Measurements from ENCODE around the gene CCDC144A. TPM values are rescaled to one million over a fixed set of nuclear protein-coding genes. Genes with fewer than 3 reads are reported as not detected.
"Not testable (repeated sequence)": the region's sequence is repeated elsewhere in the genome, so short reads cannot be mapped to it uniquely, and the experiment has no call there.

The CCDC144A gene
- total RNA-seq, 1 donor from 2014 or later: 0.49 TPM

DNA sequence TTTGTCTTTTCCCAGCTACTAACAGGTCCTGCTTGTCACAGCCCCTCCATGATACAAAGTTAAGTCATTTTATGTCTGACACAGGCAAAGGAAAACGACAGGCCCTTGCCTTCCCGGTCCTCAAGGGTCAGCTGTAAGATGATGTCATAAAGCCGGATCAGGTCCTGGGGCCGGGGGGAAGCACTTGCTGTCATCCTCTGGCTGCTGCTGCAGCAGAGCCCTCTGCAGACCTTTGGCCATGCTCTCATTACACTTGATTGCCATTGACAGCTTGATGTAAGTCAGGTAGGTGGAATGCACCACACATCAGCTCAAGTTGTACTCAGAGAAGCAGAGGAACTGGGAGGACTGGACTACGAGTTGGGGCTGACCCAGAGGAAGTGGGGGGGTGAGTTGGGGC, 97.8 kb downstream of the CCDC144A start:
- DNase-seq (ENCODE audit: low spot score in 2 of 2, unreplicated experiment in 2 of 2); H3K36me3 Mint-ChIP-seq; H3K27me3 Mint-ChIP-seq (ENCODE audit: low read depth); H3K4me3 Mint-ChIP-seq; H3K9me3 Mint-ChIP-seq; H3K27ac Mint-ChIP-seq; H3K4me1 Mint-ChIP-seq: not testable (repeated sequence)

DNA sequence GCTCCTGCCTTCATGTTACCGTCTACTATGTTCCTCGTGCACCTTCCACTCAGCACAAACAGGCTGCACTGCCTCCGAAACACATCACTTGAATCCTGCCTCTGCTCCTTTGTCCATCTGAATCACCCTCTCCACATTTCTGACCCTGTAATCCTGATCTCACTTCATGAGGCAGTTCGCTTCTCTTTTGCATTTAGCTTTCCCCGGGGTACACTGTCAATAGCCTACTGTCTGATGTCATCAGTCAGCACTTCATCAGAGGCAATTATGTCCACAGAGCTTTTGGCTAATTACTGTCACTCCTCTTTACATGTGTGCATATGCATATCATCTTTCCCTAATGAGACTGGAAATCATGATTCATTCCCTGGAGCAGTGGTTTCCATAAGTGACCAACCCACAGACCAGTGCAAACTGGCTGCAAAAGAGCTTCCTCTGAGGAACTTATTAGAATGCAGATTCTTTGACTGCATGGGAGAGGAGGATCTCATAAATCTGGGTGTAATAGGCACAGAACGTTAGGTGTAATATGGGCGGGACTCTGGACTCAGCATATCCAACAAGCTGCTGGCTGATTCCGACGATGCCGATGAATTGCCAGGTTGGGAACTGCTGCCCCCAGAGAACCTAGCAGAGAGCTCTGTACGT, 99.0 kb downstream of the CCDC144A start:
- H3K27me3 Mint-ChIP-seq (ENCODE audit: low read depth); H3K4me3 Mint-ChIP-seq; DNase-seq (ENCODE audit: low spot score in 2 of 2, unreplicated experiment in 2 of 2); H3K27ac Mint-ChIP-seq; H3K36me3 Mint-ChIP-seq; H3K4me1 Mint-ChIP-seq; H3K9me3 Mint-ChIP-seq: not testable (repeated sequence)

DNA sequence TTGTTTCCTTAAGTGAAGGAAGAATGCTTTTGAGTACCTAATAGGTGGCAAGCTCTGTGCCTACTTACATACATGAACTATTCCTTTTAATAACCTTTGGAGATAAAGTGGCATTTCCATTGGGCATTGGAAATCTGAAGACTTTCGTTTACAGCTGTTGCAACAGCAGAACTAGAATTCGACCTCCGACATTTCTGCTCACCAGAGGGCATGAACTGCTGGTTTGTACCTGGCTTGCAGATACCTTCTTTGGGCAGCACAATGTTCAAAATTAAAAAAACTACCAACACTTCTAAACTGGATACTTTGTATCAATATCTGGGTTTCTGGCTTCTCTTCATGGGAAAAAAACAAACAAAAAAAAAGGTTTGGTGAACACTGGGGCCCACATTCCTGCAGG, 99.6 kb downstream of the CCDC144A start:
- not testable (repeated sequence) for H3K27me3 Mint-ChIP-seq (ENCODE audit: low read depth)

DNA sequence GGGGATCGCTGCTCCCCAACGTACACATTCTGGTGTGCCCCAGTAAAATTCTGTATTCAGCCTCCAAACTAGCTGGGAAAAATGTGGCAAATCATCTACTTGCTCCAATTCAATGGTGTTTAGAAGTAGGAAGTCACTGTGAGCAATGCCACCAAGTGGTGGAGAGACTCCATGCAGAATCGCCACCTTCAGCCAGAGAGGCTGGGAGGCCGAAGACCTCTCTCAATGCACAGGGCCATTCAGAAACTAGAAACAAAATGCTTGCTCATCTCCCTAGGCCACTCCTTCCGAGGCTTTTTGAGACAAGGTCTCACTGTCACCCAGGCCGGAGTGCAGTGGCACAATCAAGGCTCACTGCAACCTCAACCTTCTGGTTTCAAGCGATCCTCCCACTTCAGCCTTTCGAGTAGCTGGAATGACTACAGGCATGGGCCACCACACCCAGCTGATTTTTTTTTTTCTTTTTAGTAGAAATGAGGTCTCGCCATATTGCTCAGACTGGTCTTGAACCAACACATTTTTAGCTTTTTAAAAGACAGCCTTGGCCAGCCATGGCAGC, 100.4 kb downstream of the CCDC144A start:
- not testable (repeated sequence) for H3K27ac Mint-ChIP-seq; H3K27me3 Mint-ChIP-seq (ENCODE audit: low read depth); DNase-seq (ENCODE audit: low spot score in 2 of 2, unreplicated experiment in 2 of 2); H3K9me3 Mint-ChIP-seq; H3K4me1 Mint-ChIP-seq; H3K4me3 Mint-ChIP-seq; H3K36me3 Mint-ChIP-seq

More for the DNA sequence above, 99.6 kb downstream of the CCDC144A start:
- not testable (repeated sequence) for H3K4me3 Mint-ChIP-seq; H3K36me3 Mint-ChIP-seq; H3K4me1 Mint-ChIP-seq; H3K9me3 Mint-ChIP-seq; H3K27ac Mint-ChIP-seq; DNase-seq (ENCODE audit: low spot score in 2 of 2, unreplicated experiment in 2 of 2)

DNA sequence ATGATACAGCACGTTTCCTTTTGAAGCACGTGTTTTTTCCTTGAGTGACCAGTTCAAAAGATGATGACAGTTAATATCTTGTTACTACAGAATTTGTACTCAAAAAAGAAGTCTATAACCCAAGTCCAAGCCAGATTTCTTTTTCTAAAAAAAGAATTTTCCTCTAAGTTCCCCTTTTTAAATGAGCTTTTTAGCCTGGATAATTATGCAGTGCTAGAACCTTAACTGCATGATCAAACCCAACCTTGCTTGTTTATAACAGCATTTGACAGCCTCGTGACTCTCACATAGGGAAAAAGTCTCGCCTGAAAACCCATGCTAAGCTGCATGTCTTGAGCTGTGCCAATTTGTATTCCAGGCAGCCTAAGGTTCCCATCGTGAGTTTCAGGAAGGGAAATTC, 104.2 kb downstream of the CCDC144A start:
- H3K36me3 Mint-ChIP-seq; H3K4me1 Mint-ChIP-seq; DNase-seq (ENCODE audit: low spot score in 2 of 2, unreplicated experiment in 2 of 2); H3K27me3 Mint-ChIP-seq (ENCODE audit: low read depth); H3K27ac Mint-ChIP-seq; H3K9me3 Mint-ChIP-seq; H3K4me3 Mint-ChIP-seq: not testable (repeated sequence)

DNA sequence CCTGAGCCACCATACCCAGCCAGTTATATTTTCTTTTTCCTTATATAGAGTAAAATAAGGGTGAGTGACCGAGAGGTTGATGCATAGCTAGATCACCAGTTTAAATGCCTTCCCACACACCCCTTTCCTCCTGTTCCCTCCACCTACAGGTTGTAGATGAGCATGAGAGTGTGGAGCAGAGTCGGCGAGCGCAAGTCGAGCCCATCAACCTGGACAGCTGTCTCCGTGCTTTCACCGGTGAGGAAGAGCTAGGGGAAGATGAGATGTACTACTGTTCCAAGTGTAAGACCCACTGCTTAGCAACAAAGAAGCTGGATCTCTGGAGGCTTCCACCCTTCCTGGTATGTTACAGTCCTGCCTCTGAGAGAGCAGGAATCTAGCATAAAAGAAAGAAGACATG, 105.9 kb downstream of the CCDC144A start:
- H3K27me3 Mint-ChIP-seq (ENCODE audit: low read depth); H3K4me1 Mint-ChIP-seq; H3K27ac Mint-ChIP-seq; H3K4me3 Mint-ChIP-seq; H3K9me3 Mint-ChIP-seq; H3K36me3 Mint-ChIP-seq; DNase-seq (ENCODE audit: low spot score in 2 of 2, unreplicated experiment in 2 of 2): not testable (repeated sequence)

DNA sequence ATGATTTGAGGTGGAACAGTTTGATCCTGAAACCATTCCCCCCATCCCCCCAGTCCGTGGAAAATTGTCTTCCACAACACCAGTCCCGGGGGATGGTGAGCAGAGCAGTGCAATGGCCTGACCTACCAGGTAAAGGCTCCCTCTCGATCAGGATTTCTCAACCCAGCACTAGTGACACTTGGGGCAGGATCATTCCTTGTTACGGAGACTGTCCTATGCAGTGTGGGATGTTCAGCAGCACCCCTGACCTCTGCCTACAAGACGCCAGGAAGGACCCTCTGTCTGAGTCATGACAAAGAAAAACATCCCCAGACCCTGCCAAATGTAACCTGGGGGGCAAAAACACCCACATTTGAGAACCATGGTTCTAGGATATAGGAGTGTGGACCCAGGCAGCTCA, 114.8 kb downstream of the CCDC144A start:
- H3K27ac Mint-ChIP-seq: peak overlapping the region; percentile 33
- H3K36me3 Mint-ChIP-seq; H3K4me3 Mint-ChIP-seq; H3K27me3 Mint-ChIP-seq (ENCODE audit: low read depth); H3K4me1 Mint-ChIP-seq; H3K9me3 Mint-ChIP-seq; DNase-seq (ENCODE audit: low spot score in 2 of 2, unreplicated experiment in 2 of 2): not testable (repeated sequence)

DNA sequence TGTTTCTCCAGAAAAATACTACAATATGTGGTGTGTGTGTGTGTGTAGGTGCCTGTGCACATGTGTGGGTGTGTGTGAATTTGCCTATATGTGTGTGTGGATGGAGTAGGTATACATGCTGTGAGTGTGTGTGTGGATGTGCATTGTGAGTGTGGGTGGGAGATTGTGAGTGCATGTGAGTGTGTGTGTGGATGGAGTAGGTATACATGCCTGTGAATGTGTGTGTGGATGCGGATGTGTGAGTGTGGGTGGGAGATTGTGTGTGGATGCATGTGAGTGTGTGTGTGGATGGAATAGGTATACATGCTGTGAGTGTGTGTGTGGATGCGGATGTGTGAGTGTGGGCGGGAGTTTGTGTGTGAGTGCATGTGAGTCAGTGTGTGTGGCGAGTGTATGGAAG, 116.6 kb downstream of the CCDC144A start:
- not testable (repeated sequence) for H3K27me3 Mint-ChIP-seq (ENCODE audit: low read depth); H3K4me1 Mint-ChIP-seq; H3K36me3 Mint-ChIP-seq; H3K4me3 Mint-ChIP-seq; H3K9me3 Mint-ChIP-seq; H3K27ac Mint-ChIP-seq; DNase-seq (ENCODE audit: low spot score in 2 of 2, unreplicated experiment in 2 of 2)

DNA sequence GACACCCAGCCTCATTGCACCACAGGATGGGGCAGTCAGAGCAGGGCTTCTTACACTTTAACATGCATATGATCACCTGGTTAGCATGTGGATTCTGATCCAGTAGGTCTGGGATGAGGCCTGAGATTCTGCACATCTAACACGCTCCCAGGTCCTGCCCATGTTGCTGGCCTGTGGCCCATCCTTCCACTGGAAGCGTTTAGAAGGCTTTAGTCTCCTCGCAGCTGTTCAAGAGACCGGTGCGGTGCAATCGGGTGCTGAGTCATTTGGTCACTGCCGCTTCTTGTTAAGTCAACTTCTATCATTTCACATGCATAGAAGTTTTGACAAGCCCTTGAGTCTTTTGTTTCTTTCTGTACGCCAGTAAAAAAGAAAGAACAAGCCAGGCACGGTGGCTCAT, 117.6 kb downstream of the CCDC144A start:
- H3K4me3 Mint-ChIP-seq; H3K9me3 Mint-ChIP-seq; DNase-seq (ENCODE audit: low spot score in 2 of 2, unreplicated experiment in 2 of 2); H3K27ac Mint-ChIP-seq; H3K27me3 Mint-ChIP-seq (ENCODE audit: low read depth); H3K4me1 Mint-ChIP-seq; H3K36me3 Mint-ChIP-seq: not testable (repeated sequence)

DNA sequence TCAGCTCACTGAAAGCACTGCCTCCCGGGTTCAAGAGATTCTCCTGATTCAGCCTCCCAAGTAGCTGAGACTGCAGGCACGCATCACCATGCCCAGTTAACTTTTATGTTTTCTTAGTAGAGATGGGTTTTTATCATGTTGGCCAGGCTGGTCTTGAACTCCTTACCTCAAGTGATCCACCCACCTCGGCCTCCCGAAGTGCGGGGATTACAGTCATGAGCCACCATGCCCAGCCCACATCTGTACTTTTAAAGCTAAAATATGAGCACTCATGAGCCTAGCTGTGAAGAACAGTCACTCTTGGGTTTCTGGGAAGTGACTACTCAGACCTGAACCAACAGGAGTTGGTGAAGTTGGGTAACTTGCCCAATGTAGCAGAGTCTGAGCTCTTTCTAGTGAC, 120.2 kb downstream of the CCDC144A start:
- H3K9me3 Mint-ChIP-seq; H3K4me3 Mint-ChIP-seq; H3K4me1 Mint-ChIP-seq; DNase-seq (ENCODE audit: low spot score in 2 of 2, unreplicated experiment in 2 of 2); H3K27ac Mint-ChIP-seq; H3K36me3 Mint-ChIP-seq: not testable (repeated sequence)
- peaks cover 13% of the 10 kb centered on the region for H3K27me3 Mint-ChIP-seq (ENCODE audit: low read depth)

DNA sequence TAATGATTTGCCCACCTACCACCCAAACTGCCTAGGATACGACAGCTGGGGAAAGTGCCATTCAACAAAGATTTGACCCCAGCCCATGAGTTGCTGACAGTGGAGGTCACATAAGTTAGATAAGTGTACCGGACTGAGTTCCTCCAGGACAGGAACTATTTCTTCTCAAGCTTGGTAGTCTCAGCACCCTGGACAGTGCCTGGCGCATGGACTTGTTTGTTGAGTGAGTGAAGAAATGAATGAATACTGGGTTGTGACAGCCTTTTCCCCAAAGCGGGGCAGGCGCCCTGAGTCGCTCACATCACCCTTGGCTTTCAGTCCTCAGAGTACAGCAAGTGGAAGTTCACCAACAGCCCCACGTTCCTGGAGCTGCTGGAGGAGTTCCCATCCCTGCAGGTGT, 122.1 kb downstream of the CCDC144A start:
- peak in 1 of 2 experiments; percentile 65 for DNase-seq (ENCODE audit: low spot score in 2 of 2, unreplicated experiment in 2 of 2)
- not testable (repeated sequence) for H3K27ac Mint-ChIP-seq, H3K9me3 Mint-ChIP-seq, H3K4me1 Mint-ChIP-seq, H3K36me3 Mint-ChIP-seq, H3K4me3 Mint-ChIP-seq
- H3K27me3 Mint-ChIP-seq (ENCODE audit: low read depth): peaks cover 19% of the 10 kb centered on the region

All from mesothelial cell of epicardium (in vitro differentiated cells).